GM19455 (cell line): Measurements from ENCODE around the gene PFDN4.

ENCODE experiments used
- ATAC-seq: cut with Tn5 transposase; IDR thresholded peaks from one replicate; pipeline ENCODE4 v1.9.1; 2021; ENCODE audit not compliant: unreplicated experiment

Gene PFDN4

DNA sequence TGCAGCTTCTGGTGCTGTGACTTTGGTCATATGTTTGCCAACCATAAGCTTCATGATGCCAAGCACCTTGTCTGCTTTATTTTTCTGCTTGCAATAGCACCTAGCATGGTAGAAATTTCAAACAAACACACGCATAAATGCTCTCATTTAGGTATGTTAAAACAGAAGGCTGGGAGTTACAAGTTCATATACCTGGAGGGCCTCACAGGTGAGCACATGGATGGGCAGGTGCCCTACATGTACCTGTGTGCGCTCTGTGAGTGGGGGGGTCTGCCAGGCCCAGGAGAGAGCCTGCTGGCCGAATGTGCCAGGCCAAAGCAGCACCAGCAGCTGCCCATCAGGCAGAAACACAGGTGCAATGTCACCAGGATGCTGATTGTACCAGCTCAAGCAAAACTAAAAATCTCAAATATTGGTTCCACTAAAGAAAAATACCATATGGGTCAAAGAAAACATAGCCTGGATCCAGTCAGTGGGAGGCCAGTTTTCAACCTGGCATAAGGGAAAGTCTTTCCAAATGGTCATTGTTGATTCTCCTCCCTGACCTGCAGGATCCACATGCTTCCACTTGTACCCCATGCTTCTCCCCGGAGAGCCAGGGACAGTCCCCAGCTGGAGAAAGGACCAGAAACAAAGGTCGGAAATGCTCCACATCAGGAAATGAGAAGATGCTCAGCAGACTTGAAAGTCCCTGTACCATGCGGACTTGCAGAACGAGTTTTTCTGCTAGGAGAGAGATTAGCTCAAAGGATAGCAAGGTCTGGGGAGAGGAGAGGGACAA lies 7.2 kb upstream of the PFDN4 start:
- ATAC-seq = no peak

DNA sequence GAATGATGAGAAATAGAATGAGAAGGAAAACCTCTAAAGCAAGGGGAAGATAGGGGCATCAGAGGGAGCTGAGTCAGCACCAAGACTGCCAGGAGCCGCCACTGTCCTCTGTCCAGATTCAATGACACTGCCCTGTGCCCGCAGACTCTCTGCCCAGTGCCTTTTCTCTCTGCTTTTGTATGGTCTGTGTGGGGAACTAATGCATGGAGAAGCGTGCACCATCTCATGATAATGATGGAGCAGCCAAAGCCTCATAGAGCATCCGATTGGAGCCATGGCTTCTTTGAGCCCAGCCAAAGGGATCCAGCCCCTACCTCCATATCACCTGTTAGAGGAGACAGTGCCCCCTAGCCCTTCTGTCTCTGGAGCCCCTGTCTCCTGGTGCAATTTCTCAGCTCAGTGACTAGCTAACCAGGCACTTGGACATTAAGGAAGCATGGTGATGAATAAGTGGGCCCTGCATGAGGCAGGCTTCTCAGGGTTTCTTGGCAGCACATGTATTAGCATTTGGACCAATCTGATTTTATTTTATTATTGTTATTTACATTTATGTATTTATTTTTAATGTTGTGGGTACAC lies 6.5 kb upstream of the PFDN4 start:
- ATAC-seq = no peak

DNA sequence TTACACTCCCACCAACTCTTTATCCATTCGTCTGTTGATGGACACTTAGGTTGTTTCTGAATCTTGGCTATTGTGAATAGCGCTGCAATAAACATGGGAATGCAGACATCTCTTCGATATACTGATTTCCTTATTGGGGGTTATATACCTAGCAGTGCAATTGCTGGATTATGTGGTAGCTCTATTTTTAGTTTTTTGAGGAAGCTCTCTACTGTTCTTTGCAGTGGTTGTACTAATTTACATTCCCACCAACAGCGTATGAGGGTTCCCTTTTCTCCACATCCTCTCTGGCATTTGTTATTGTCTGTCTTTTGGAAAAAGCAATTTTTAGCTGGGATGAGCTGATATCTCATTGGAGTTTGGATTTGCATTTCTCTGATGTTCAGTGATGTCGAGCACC lies 4.6 kb upstream of the PFDN4 start:
- no peak for ATAC-seq

DNA sequence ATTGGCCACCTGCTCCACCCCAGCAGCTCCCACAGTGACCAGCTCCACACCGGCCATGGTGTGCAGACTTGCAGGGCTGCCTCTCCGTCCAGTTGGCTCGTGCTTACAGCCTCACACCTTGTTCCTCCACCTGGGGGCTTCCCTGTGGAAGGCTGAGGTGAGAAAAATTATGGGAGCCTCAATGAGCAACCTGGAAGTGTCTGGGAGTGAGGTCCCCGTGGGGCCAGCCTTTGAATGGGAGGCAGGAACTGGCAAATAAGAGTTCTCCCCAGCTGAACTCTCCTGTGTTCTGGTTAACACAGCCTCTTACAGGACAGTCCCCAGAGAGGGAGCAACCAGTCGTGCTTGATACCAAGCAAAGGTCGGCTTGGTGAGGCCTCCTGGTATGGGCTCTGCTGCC lies 3.8 kb upstream of the PFDN4 start:
- no peak for ATAC-seq

DNA sequence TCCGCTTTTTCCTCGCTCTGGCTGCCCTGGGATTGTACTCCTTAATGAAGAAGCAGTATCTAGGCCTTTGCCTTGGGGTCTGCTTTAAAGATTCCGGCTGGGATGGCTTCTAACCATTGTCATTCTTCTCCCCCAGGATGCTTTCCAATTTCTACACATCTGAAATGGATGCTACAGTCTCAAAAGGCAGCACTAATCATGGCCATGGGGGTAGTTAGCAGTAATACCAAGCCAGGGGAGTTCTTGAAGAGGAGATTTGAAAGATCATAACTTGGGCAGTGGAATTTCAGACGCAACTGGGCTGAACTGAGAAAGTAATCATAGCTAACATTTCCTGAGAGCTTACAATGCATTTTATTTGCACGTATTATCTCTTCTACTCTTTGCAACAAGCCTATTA lies 3.4 kb upstream of the PFDN4 start:
- no peak for ATAC-seq

DNA sequence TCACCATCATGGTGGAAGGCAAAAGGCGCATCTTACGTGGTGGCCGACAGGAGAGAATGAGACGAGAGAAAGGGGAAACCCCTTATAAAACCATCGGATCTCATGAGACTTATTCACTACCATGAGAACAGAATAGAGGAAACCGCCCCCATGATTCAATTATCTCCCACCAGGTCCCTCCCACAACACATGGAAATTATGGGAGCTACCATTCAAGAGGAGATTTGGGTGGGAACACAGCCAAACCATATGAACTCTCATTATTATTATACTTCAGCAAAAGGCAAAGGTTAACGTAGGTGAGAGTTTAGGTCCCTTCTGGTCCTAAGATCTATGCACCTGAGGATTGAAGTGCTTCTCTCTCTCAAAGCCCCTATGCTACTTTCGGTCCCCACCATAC lies 2.4 kb upstream of the PFDN4 start:
- no peak for ATAC-seq

DNA sequence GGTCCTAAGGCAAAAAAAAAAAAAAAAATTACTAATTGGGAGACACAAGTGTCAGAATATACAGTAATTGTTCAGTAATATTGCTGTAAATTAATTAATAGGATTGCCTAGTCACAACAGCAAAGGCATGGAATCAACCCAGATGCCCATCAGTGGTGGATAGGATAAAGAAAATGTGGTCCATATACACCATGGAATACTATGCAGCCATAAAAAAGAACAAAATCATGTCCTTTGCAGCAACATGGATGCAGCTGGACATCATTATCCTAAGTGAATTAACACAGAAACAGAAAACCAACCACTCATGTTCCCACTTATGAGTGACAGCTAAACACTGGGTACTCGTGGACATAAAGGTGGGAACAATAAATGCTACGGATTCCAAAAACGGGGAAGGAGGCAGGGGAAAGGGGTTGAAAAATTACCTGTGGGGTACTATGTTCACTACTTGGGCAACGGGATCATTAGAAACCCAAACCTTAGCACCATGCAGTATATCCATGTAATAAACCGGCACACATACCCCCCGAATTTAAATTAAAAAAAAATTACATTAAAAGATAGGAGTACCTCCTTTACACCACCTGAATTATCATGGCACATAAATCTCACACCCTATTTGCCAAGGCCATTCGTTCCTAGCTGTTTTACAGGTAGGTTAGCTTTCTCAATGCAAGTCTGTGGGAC lies 689 bp upstream of the PFDN4 start:
- ATAC-seq = no peak

DNA sequence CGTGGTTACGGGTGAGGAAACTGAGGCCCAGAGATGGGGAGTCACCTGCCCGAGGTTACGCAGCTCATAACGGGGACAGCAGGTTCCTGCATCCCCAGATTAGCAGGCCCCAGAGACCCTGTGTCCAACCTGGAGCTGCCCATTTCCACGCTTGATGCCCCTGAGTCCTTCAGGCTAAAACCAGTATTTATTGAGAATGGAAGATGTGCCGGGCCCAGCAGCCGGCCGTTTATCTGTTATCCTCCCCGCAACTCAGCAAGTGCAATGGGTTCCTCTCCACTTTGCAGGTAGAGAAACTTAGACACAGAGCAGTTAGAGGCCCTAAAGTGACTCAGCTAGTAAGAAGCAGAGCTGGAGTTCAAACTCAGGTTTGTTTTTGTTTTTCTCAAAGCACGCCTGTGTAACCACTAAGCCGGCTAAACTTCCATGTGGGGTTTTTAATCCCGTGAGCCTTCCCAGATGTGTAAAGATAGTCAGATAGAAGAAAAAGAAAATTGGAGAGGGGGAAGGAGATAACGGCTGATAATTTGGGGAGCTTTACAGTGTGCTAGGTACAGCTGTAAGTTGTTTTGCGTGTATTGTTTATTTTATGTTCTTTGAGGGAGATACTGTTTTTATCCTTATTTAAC lies 775 bp downstream of the PFDN4 start:
- ATAC-seq = peak; percentile 6

DNA sequence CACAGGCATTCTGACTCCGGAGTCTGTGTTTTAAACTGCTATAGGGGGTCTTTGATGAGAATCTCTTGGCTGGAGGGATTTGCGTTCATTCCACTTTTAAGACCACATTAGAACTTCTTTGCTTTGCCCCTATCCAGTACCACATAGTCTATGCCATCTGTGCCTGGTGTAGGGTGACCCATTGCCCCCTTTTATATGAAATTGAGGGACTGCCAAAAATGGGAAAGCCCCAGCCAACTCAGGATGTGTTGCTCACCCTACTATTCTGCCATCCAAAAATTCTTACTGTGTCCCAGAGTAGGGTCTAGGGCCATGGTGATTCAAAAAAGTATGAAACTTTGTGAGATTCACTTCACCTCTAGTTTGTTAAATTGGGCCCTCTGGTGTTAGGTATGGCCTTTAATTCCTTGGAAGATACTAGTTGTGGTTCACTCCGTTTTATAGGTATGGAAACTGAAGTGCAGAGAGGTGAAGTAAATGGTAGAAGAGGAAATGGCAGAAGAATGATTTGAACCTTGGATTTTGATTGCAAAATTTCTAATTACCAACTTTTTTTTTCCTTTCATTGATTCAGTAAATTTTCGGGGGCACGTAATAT lies 1.4 kb downstream of the PFDN4 start:
- no peak for ATAC-seq

DNA sequence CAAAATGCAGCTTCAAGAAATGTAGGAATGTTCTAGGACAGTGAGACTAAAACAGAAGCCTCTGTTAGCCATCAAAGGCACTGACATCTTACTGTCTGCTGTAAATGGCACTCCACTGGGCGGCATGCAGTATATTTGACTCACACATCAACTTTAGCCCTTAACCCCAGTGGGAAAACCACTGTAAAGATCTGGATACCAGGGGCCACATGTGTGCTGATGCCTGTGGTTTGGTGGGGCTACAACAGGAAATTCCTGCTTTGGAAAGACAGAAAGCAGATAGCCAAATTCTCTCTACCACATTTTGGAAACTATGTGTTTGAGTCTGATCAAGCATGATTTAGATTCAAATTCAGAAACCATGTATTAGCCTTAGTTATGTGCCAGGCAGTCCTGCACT lies 4.3 kb downstream of the PFDN4 start:
- ATAC-seq = no peak

DNA sequence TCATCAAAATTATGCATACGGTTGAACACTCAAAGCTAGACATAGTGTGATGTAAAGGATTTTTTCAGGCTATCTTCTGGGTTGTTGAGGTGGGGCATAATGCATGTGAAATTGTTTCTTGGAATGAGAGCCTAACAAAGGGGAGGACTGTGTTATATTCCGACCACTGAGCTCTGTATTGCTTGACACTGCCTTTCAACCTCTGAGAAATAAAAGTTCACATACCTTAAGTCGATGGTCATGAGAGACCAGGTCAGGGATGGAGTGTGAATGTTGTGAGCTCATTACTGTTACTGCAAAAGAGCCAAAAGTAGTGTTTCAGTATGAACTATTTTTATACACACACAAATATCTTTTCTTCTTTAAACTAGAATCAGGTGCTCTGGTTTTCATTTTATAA lies 5.0 kb downstream of the PFDN4 start:
- ATAC-seq = no peak

DNA sequence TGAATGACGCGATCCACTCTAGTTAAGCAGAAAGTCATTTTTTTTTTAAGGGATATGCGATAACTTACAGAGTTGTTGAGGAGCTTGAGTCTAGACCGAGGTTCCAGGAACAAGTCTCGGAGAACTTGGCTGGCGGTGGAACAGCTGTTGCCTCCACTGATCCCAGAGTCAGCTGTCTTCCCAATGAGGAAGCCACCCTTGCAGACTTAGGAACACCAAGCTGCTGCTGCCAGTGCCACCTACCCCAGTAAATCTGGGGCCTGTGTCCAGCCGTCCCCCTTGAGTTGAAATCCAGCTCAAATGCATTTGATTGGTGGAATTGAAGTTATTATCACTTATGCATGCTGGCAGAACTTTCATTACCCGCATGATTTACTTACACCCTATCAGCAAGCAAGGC lies 6.7 kb downstream of the PFDN4 start:
- no peak for ATAC-seq

DNA sequence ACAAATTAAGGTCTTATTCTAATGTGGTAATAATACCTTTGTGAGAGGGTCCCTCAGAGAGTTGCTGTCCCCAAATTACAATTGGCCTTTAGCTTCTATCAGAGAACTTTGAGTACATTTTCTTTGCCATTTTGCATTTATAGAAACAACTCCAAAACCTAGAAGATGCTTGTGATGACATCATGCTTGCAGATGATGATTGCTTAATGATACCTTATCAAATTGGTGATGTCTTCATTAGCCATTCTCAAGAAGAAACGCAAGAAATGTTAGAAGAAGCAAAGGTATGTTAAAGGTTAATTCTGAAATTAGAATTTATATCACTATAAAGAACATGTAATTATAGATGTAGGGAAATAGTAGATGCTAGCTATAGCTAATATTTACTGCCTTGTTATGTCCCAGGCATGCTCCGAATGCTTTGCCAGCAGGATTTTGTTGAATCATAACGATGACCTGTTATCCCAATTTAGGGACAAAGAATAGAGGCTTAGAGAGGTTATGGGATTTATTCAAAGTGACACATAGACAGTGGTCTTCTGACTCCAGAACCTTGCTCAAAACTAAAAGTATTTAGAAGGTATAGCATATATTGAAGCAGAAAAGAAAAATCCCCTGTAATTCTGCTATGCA lies 7.4 kb downstream of the PFDN4 start:
- ATAC-seq = no peak

DNA sequence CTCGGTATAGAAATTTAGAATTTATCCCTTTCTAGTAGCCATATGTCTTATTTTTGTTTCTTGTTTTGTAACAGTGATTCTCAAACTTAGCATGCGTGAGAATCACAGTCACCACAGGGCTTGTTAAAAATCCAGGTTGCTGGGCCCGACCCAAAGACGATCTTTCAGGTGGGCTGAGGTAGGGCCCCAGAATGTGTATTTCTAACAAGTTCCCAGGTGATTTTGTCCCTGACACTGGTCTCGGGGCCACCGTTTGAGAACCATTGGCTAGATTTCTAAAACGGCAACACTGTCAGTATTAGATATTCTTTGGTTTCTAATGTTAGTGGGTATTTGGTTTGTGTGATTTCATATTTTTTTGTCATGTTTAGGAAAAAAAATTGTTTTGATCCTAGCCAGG lies 9.9 kb downstream of the PFDN4 start:
- no peak for ATAC-seq

DNA sequence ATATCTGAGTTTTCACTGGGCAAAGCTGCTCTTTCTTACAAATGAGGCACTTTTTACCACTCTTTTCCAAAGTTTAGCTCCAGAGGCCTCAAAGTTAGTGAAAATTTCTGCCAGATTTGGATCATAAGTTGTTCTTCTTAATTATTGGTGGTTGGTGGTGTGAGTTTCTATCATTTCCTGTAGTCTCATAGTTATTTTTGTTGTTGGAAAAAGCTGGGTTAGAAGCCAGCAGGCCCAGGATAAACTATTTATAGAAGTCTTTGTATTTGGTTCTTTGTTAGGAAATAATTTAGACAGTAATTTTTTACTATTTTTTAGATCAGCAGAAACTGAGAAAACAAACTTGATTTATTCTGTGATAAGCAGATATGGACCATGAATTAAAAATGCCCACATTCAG lies 10.6 kb downstream of the PFDN4 start:
- no peak for ATAC-seq

DNA sequence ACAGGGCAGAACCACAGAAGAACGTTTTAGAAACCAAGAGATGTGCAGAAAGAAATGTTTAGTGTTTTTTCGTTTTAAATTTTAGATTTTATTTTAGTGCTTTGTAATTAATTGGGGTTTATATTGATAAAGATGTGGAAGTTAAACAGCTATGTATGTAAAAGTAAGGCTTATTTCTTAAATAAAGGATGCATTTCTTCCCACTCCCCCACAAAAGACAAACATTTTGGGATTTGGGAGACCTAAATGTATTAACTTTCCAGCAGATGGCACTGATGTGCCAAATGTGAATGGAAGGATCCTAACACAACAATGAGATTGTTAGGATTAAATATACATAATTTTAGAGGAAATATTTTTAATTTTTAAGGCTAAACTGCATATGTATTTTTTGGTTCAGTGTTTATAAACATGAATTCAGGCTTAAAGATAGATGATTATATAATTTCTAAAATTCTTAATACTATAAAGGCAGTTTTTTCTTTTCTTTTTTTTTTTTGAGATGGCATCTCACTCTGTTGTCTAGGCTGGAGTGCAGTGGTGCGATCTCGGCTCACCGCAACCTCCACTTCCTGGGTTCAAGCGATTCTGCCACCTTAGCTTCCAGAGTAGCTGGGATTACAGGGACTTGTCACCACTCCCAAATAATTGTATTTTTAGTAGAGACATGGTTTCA lies 12.0 kb downstream of the PFDN4 start:
- ATAC-seq = no peak

DNA sequence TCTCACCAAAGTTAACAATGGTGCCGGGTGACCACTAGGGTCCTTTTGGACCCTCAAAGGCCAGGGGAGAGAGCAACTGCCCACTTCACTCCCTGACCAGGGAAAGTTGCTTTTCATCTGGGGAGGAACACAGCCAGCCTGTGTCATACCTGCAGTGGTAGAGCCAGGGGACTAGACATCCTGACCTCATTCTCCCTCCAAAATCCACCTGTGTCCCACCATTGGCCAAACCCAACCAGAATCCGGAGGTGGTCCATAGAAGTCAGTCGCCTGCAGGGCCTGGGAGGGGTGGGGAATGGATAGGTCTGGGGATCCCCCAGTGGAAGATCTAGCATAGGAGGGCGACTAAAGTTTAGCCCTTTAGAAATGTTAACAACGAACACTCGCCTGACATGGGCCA lies 12.8 kb downstream of the PFDN4 start:
- no peak for ATAC-seq

DNA sequence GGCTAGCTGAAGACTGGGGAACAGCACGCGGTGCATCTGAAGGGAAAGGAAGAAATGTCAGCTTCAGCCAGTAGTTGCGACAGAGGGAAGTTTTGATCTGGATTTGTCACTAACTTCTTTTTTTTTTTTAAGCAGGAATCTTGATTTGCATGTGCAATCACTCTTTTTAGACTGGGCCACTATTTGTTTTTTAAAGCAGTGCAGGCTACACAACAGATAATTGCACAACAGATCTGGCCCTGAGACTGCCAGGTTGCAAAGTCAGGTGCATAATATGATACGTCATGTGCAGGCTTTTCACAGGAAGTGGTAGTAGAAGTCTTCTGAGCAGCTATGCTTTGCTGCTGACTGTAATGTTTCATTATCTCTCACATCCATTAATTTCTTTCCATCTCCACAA lies 13.5 kb downstream of the PFDN4 start:
- ATAC-seq = no peak

DNA sequence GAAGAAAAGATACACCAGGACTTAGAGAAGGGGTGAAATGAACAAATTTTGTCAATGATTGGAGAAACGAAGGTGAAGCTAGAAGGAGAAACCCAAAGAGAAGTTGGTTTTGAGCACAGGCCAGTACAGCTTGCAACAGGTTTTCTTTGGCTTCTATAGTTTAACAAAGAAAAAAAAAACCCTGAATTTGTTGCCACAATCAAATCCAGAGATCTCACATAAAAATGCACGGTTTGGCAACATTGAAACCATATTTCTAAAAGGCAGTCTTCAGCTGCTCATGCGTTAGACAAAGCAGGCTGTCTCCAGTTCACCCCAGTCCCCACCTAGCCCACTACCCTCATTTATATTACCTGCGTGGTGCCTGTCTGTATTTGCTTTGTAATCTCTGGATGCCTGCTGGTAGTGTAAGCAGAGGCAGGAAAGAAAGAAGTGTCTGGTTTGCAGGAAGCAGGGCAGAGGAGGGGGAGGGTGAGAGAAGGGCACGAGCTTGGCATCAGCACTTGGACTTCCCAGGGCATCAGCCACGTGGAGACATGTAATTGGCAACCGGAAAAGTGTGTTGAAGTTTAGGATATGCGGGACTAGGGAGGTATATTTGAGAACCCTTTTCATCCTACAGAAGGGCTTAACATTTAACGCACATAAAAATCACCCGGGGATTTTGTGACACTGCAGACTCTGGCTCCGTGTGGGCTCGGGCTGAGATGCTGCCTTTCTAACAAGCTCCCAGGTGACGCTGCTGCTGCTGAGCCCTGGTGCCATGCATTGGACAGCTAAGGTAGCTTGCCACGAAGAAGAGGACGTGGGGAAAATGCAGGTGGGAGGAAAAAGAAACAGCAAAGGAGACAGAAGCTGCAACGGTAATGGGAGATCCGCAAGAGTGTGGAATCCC lies 14.4 kb downstream of the PFDN4 start:
- no peak for ATAC-seq

DNA sequence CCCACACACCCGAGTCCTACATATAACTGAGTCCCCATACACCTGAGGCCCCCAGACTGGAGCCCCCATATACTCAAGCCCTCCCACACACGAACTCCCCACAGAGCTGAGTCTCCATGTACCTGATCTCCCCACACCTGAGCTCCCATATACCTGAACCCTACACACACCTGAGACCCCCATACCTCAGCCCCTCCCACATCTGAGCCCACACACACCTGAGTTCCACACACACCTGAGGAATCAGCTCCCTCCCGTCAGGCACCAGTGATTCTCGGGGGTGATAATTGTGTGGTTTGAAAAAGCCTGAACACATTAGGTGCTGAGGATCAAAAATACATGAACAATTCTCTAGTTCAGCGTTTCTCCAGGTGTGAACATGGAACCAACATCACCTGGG lies 15.4 kb downstream of the PFDN4 start:
- ATAC-seq = no peak
